ENCODE results near the gene FILIP1.

Gene FILIP1

DNA sequence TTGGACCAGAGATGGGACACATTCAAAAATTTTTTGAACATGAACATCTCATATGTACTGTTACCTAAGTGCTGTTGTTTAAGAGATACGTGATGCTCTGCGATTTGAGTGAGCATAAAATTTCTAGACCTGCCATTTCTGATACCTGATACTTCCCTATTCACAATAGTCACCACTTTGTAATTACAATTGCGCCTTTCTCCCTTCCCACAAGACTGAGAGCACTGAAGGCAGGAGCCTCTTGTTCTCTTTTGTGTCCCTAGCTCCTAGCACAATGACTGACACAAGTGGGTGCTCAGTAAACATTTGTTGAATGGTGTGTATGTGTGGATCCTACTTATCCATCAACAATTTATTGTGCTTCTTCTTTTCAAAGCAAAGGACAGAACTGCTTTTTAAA lies 116.2 kb downstream of the FILIP1 start:
- peak; percentile 68 for DNase-seq

DNA sequence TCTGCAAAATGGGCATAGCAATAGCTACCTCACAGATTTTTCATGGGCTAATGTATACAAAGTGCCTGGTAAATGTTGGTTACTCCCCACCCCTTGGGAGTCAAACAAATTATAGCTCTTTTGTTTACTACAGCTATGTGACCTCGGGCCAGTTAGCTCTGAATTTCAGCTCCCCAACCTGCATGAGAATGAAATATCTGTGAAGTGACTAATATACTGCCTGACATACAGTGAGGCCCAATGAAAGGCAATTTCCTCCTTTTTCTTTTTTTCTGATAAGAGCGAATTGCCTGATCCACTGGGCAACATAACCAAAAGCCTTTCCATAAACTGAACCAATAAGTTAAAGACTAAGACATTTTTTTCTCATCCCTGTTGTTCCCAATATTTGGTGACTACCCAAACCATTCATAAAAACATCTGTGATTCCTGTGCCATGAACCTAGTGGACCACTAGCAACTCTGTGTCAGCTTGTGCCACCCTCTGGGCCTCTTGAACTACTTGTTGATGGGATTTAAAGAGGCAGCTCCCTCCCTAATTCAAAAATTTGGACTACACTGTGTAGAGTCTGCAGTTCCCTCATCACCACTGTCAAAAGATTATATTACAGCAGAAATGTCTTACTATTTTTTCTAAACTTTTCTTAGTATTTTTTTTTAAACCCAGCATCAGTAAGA lies 117.1 kb downstream of the FILIP1 start:
- DNase-seq = no peak

DNA sequence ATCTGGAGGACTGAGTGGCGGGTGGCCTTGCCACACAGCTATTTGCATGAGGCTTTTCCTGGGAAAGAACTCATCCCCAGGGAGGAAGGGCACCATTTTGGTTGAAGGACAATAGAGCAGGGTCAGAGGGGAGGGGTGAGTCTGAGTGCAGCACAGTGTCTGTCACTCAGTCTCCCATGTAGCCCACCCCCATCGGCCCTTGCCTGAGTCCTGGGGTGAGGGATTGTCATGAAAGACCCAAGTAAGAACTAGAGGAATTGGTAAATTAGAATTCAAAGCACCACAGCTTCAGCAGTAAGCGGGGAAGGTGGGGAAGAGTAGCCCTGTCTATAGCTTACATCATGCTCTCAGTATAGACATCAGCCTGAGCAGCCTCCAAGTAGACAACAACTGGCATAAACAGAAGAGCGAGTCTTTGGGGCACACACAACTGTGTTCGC lies 118.6 kb downstream of the FILIP1 start:
- DNase-seq = no peak

DNA sequence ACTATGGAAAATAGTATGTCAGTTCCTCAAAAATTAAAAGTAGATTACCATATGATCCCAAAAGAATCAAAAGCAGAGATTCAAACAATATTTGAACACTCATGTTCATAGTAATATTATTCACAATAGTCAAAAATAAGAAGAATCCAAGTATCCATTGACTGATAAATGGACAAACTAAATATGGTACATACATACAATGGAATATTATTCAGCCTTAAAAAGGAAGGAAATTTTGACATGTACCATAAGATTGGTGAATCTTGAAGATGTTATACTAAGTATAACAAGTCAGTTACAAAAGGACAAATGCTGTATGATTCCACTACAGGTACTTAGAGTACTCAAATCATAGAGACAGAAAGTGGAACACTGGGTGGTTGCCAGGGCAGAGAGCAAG lies 120.7 kb downstream of the FILIP1 start:
- DNase-seq = no peak

DNA sequence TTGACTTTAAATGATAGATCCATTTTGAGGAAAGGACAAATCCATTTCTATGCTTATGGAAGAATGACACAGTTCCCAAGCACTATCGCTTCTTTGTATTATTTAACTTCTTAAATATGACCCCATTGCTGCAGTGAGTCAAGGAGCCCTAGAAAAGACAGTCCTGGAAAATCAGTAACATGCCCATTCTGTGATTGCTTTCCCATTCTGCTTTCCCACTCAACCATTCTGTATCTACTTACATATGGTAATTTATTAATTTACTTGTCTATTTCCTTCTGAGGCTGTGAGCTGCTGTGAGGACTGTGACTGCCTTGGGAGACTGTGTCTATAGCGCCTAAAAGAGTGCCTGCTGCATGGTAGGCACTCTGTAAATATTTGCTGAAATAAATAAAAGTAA lies 123.6 kb downstream of the FILIP1 start:
- DNase-seq = no peak

DNA sequence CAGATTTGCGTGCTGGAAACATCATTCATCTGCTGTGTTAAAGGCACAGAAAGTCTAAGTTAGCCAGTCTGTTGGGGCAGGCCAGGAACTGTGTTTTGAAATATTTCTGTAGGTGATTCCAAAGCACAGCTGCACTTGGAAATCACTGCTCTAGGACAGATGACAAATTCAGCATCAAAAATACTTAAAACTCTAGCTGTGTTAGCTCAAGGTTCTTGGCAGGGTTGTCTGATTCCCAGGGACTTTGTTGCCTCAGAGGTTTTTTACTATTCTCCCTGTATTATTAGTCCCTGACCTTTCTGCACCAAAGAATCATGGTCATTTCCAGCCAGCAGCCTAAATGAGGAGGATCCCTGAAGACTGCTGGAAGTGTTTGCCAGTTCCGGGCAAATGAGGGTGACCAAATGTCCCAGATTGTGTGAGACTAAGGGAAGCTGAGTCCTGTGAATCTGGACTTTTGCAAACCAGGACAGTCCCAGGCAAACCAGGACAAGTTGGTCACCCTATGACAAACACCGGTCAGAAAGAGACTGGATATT lies 124.7 kb downstream of the FILIP1 start:
- no peak for DNase-seq

DNA sequence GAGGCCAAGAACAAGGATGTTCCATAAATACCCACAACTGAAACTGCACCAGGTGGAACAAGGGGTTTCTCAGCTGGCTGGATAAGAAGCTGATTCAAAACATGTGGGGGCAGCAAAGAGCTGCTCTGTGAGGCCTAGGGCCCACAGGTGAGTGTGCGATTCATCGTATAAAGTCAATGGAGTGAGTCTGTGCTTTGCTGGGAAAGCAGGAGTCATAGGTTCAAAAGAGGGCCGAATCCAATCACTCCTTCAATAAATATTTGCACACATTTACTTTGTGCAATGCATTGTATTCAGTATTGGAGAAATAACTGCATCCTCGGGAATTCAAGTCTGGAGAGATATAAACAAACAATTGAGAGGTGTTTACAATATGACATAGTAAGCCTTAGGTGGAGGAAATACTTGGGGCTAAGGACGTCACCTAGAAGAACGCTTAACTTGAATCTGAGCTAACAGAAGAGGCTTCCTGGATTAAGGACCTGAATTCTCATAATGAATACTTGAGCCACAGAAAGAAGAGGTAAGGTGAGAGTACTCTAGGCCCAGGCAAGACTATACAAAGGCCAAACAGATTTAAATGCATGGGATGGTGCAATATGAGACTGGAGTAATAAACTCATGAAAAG lies 125.3 kb downstream of the FILIP1 start:
- peak; percentile 7 for DNase-seq

DNA sequence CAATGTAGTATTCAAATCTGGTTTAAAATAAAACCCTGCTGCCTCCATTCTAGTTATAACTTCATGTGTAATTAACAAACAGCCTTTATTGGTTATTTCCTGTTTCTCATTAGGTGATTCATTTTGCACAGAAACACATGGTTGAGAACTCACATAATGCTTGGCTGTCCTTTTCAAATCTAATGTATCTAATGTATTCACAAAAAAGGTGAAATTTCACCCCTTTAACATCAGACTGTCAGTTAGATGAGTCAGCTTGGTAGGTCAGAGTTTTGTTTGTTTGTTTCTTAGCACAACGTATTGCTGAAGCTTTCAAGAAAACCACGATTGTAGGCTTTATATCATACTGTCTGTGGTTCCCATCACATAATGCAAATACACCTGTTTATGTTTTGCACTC lies 130.3 kb downstream of the FILIP1 start:
- no peak for DNase-seq

DNA sequence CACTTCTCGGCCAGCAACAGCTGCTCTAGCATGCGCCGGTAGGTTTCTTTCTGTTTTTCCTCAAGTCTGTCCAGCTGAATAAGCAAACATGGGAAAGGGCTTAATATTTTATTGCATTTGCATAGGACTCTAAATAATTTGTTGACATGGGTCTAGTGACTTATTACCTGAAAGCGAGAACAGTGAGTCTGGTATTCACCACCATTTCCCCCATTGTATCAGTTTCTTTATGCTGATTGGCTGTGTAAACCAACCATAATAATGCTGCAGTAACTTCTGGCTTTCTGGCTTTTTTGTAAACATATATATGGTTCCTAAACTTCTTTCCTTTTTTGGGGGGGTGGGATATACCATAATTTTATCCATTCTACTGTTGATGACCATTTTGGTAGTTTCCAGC lies 140.0 kb downstream of the FILIP1 start:
- no peak for DNase-seq

DNA sequence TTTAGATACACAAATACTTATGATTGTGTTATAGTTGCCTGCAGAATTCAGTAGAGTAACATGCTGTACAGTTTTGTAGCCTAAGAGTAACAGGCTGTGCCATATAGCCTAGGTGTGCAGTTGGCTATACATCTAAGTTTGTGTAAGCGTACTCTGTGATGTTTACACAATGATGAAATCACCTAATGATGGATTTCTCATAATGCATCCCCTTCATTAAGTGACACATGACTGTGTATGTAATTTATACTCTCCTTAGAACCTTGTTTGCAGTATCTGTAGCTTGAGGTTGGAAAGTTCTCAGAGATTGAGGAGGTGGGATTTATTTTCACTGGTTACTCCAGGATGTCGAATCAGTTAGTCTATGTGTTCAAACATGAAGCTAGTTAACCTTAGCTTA lies 142.0 kb downstream of the FILIP1 start:
- DNase-seq = peak; percentile 68

DNA sequence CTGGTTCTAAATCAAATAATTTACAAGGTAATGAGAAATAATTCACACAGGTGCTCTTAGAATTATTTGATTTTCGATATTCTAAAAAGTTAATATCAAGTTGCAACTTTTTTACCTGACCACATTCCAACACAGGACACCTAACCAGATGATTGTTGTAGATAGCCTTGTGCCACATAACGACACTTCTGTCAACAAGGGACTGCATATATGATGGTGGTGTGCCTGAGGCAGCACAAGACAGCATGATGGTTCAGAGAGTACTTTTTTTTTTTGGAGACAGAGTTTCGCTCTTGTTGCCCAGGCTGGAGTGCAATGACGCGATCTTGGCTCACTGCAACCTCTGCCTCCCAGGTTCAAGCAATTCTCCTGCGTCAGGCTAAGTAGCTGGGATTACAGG lies 142.8 kb downstream of the FILIP1 start:
- DNase-seq = no peak

DNA sequence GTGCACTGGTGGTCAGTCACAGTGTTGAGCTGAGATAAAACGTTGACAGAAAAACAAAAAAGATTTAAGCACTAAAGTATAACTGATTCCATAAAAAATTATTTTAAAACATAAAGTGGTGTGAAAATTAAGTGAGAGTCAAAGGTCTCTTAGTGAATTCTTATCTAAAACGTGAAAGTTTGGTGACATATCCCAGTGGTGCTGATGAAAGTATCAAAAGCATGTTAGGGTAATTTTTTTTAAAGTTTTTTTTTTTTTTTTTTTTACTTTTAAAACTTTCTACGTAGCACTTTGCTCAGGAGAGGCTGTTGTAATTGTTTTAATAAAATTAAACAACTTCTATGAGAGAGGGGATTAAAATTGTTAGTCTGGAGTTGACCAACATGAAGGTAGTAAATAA lies 143.4 kb downstream of the FILIP1 start:
- DNase-seq = no peak

DNA sequence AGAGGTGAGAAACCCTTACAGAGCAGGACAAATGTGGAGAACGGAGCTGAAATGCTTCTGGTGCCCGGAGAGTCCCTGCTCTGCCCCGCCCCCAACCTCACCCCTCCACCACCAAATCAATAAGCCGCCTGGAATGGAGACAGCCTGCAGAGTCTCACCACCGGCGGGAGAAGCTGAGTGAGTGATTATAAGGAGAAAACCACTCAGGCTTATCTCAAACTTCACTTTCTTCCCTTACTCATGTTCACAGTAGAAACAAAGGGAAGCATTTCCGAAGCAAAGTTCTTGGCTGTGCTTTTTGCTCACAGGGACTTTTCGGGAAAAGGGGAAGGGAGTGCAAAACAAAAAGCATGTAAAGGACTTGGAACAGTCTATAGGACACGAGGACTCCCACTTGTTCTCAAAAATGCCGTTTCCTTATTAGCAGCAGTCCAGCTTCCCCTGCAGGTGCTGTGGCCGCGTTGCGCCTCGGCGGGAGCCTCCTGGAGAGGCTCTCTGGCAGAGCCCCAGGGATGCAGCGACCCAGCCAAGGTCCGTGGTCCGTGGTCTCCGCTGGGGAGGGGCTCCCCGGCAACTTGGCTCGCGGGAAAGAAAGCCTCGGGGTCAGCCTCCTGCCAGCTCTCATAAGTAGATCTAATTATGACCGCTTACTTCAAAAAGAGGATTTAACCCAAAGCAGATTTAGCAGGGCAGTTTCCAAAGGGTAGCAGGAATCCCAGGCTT lies 144.2 kb downstream of the FILIP1 start:
- no peak for DNase-seq

DNA sequence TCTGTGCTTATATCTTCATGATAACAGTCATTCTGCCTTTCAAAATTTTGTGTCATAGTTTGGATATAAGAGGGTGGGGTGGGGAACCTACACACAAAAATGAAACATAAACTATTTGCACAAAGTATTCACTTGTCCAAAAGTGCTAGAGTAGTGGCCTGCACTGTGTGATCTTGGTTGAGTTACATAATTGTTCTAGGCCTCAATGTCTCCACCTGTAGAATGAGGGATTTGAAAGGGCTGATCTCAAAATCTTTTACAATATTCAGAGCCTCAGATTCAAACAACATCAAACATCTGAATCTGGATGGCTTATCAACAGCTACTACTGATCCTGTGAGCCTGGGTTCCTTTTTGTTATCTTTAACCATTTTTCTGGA lies 144.7 kb downstream of the FILIP1 start:
- no peak for DNase-seq

DNA sequence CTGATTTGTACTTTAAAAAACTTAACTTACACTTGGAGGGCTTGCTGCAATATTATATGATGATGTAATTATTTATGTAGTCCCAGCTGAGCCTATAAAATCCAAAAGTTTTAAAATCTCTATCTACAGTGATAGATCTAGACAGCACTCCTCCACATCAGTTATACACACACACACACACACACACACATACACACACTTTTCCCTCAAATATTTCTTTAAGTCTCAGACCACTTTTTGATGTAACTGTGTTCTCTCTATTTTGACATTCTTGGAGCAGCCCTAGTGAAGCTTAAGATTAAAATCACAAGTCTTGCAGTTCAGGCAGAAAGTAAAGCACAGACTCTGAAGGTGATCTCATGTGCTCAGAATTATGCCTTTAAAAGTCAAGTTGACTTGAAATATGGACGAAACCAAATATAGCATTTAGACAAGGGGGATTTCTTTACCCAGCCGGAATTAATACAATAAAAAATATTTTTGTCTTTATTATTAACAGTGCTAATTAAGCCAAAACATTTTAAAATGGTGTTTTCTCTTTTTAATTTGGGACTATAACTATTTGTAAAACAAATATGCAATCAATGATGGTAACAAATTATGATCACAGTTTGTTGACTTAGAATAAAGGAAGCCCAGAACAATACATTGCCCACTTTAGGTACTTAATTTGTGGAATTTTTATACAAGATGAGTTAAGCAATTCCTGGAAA lies 145.5 kb downstream of the FILIP1 start:
- DNase-seq = no peak

DNA sequence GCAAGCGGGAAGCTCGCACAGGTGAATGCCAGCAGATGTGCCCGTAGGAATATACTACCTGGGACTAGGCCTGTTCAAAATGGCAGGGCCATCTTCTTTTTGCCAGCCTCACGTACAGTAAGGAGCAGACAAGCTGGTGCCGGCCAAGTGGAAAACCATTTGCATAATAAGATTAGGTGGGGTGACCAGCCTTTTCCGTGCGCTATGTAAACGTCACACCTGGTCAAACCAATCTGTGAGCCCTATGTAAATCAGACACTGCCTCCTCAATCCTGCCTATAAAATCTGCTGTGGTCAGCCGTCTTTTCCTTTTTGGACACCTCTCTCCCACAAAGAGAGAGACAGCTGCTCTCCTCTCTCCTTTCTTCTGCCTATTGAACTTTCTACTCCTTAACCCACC lies 148.2 kb downstream of the FILIP1 start:
- no peak for DNase-seq

DNA sequence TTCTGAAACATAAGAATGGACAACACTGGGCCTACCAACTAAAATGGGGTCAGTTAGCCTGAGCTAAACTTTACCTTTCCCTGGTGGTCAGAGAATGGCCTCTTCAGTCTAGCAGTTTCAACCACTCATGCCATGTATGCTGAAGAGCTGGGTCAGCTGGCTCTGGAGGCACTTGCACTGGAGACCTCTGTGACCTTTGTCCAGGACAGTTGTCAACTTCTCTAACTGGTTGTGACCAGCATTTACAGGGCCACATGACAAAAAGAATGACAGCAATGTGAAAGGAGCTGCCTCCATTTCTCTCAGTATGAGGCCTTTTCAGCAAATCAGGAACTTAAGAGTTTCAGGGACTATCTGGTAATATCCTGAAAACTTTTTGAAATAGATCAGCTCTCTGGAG lies 149.1 kb downstream of the FILIP1 start:
- DNase-seq = no peak

DNA sequence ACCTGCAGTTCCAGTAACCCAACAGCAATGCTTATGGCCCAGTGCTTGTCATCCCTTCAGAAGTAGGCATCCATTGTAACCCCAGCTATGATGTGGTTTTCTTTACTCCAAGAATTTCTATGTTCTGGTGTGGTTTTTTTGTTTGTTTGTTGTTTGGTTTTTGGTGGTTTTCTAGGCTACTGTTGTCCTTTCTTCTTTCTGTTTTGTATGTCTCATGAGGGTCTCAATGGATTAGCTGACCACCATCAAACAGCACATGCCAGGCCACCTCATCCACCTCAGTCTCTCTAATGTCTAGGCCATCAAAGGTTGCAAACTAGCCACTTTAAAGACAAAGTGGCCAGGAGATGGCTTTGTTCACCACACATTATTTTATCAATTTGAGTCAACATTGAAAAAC lies 149.6 kb downstream of the FILIP1 start:
- DNase-seq = no peak

DNA sequence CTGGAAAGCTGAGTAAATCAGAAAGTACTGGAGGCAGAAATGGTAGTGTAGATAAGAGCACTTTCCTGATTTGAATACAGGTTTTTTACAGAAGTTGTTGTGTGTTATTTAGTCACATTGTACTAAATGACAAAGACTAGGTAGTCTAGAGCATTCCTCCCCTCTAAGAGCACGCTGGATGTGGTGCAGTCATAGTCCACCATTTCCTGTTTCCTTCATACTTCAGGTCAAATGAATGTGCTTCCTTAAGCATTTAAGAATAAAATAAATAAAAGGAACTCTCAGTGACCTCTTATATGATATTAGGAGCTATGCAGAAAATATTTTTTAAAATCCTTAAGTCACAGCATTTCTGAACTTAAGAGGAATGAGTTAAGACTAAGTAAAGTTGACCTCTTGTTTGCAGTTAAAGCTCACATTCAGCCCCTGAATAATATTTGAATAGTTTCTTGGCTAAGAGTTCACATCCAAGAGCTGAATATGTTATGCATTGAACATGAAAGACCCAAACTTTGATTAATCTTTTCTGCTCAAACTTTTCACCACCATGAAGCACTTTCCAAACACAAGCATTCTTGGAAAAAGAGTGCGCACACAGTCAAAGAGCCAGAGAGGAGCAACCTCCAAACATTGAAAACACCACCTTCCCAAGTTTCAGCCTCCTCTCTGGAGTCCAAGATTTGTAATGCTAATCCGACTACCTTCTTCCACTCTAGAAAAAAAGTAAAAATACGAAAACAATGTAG lies 155.6 kb downstream of the FILIP1 start:
- no peak for DNase-seq

DNA sequence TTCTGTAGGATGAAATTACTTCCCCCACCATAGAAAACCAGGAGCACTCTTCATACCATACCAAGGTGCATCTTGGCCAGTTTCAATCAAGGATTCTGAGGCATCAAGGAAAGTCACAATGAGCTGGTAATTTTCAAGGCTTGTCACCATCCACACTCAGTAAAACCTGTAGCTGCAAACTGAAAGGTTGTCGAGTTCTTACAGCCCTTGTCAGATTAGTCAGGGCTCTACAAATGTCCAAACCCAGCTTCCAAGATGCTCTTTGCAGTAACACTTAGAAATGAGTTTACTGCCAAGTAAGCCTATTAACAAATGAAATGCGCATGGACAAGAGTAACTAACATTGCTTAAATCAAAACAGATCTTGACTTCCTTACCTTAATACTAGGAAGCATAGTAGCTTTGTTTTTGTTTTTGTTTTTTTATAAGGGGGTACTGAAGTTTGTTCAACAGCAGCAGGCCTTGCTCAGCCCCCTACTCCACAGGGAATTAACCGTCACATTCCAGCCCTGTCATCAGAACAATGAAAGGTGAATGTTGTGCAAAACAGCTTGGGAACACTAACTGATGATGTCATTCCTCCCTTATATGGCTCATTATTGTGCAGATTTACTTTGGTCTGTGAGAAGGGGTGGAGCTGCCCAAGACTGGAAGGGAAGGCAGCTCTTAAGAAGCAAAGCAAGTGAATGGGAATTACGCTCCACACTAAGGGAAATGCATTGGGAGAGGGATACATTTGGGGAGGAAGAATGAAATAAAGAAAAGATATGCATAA lies 159.1 kb downstream of the FILIP1 start:
- no peak for DNase-seq

DNA sequence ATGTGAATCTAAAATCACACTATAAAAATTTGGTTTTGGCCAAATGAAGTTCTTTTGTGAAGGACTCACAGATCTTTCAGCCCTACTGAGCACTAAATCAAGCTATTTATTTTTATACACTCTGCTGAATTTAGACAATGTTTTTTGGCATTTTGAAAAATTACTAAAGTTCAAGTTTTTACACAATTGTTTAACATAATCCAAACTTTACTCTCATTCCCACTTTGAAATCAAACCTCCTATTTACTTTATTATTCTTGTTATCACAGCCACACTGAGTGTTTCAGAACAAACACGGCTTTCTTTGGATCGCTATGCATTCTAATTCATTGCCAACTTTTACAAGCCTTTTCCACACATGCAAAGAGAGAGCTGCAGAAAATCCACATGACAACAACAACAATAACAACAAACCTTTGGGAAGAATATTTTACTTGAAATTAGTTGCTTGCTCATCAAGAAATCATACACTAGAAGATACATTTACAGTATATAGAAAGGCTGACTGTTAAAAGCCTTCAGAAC lies 159.9 kb downstream of the FILIP1 start:
- DNase-seq = no peak

DNA sequence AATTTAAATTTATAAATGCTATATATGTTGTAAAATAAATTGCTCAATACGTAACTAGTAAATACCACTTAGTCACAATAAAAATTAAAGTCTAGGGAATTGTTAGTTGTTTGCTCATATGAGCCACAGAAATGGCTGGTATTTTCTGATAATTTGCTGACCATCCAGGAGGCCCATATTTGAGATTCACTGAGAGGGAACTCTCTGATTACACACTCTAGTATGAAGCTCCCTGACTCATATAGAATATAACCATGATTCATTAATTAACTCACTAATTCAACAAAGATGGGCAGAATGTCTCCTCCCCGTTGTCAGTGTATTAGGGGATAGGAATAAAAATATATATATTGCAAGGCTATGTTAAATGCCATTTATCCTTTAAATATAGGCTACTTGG lies 162.4 kb downstream of the FILIP1 start:
- DNase-seq = no peak
